HPDE6-E6E7 (cell line): ENCODE data around the gene SHANK2.

Experiments used
- DNase-seq: peaks from one replicate; pipeline ENCODE4 v3.0.0; 2011; ENCODE audit warnings: missing footprints; ENCODE audit errors: extremely low spot score

SHANK2 gene

GRCh38 chr11:71269603-71270511 is 17.5 kb upstream of the SHANK2 start:
- DNase-seq = no peak

GRCh38 chr11:71268706-71269321 is 16.4 kb upstream of the SHANK2 start:
- DNase-seq = no peak

GRCh38 chr11:71267807-71268421 is 15.5 kb upstream of the SHANK2 start:
- no peak for DNase-seq

GRCh38 chr11:71266114-71266833 is 13.9 kb upstream of the SHANK2 start:
- no peak for DNase-seq

- DNase-seq = no peak
Measured at GRCh38 chr11:71265559-71266092, 13.2 kb upstream of the SHANK2 start.

GRCh38 chr11:71263386-71263785 is 11.0 kb upstream of the SHANK2 start:
- DNase-seq = no peak

DNA sequence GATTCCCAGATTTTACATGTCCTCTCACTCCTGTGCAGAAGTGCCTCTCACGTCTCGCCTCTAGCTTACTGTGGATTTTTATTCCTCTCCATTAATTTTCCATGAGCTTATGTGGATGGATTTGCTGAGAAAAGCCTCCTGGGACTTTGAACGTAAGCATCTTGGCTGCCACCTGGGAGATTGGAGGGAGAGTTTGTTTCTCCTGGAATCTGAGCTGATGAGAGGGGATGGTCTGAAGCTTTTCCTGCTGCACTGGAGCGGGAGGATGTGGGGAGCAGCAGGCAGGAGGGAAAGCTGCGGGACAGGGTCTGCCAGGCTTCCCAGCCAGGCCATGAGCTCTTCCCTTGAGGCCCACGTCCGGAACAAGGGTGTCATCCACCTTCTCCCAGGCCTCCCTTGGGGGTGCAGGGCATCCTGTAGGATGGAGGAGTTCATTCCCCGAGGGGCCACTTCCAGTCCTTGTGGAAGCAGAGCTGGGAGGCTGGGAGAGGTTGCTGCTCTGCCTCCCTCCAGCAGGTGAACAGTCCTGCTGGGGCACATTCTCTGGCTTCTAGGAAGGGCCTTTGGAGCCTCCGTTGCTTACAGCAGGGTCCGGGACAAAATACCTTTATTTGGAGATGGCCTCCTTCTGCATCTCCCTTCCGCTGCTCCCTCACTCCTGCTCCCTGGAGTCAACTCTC is 3.6 kb upstream of the SHANK2 start:
- no peak for DNase-seq

- no peak for DNase-seq
Measured at GRCh38 chr11:71255323-71255722, 2.9 kb upstream of the SHANK2 start.

GRCh38 chr11:71253794-71254193 is 1.4 kb upstream of the SHANK2 start:
- DNase-seq = no peak

DNA sequence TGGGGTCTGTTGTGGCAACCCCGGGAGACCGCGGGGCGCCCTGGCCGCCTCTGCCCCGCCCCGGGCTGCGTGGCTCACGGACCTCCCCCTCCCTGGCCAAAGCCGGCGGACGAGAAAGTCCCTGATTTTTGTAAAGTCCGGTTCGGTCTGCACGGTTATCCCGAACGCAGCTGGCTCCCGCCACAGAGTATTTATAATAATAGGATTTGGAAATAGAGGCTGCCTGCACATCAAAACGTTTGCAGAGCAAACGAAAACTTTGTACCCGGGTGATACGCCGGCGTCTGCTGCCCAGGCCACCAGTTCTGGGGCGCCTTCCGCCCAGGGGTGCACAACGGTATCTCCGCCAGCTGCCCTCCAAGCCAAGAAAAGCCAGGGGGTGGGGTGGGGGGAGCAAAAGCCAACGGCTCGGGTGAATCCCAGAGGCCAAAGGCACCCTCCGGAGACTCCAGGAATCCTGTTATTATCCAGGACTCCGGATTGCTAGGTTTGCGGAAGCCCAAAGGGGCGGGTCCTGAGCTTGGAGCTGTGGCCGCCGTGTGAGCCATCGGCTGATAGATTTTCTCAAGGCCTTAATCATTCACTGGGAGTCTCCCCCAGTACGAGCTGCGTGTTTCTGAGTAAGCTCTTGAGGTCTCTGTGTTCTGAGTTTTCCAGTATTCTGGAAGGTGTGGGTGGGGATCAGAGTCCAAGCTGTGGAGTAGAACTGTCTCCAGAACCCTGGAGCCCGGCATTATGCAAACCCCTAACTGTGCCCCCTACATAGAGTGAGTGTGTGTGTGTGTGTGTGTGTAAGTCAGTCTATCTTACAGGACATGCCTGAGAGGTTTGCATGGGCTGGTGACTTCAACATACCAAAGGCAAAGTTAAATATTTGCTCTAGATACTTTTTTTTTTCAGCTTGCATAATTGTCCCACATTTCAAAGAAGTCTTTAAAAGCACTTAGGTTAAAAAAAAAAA is 673 bp upstream of the SHANK2 start:
- DNase-seq = peak; percentile 56

GRCh38 chr11:71251761-71252268 is 562 bp downstream of the SHANK2 start:
- no peak for DNase-seq

DNA sequence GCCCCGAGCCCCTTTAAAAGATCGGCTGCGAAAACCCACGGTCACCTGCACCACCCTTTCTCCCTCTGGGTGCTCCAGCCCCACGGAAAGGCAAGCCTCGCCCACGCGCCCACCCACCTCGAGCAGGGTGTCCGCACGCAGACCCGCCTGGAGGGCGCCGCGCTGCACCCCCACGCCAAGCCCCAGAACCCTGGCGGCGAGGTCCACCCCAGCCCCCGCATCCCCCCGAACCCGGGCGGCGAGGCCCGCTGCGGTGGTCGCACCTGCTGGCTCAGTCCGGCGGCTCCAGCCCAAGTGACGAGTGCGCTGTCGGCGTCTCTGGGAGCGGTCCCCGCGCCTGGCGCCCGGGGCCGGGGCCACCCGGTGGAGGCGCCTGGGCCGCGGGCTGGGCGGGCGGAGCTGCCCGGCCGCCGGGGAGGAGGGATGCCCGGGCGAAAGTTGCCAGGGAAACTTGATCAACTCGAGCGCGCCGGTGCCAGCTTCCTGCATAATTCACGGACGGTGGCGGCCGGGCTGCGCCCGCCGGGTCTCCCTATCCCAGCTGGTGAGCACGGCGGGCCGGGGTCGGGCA is 1.1 kb downstream of the SHANK2 start:
- DNase-seq = no peak

DNA sequence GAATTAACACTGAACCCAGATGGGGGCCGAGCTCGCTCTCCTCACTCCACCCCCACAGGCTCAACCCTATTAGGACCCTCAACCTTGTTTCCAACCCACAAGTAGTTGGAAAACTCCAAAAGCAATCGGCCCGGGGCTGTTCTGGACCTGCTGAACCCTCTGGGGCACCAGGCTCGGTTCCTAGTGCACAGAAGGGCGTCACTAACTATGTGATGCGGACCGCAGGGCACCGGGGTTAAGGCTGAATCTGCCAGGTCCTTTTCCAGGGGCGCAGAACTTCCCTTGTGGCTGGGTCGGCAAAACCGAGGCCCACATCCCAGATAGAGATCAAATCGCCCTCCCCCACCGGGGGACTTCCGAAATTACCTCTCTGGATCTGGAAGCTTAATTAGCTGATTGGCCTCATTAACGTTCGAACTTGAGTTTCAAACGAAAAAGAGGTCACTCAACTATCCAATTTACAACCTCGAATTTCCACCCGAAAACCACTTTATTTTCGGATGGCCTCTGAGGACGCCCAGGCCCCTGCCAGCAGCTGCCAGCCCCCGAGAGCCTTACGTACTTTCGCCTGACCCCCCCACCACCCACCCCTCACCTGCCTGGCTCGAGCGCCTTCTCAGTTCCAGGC is 1.7 kb downstream of the SHANK2 start:
- DNase-seq = no peak

GRCh38 chr11:71249301-71249700 is 3.1 kb downstream of the SHANK2 start:
- DNase-seq = no peak

DNA sequence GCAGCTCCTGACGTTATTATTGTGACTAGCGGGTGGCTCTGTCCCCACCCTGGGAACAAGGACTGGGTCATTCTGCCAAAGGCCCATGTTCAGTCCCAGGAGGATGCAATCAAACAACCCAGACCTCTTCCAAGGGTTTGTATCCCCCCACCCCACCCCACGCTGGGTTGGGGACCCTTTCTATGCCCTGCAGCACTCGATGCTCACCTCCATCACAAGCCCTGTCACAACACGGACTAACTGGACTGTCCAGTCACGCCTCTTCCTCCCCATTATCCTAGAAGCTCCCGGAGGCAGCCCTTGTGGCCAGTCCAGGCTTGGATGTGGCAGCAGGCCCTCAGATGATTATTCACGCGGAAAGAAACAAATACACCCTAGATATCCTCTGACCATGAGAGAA is 3.7 kb downstream of the SHANK2 start:
- DNase-seq = no peak

DNA sequence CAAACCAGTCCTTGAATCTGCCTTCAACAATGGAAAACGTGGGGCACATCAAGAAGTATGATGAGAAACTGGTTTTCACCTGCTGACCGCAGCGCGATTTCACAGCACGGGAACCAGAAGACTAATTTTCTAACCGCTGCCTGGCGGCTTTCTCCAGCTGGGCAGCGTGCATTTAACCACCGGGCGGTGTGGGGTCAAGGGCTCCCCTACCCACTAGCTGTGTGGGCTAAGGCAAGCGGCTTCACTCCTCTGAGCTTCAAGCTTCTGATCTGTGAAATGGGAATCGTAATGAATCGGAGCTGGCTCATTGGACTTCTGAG is 4.2 kb downstream of the SHANK2 start:
- no peak for DNase-seq

- DNase-seq = no peak
Measured at GRCh38 chr11:71247551-71248250, 4.7 kb downstream of the SHANK2 start.

- no peak for DNase-seq
Measured at GRCh38 chr11:71246559-71246958, 5.8 kb downstream of the SHANK2 start.
